Measurements from ENCODE around the gene SSB.

- no peak for TF ChIP-seq ZSCAN12 (CRISPR knock-in tag; IDR thresholded peaks at IDR 0.05)
- TF ChIP-seq GABPA (IDR thresholded peaks at IDR 0.05; ENCODE audit: low read depth, low read length), result no peak
- no peak for TF ChIP-seq GABPA (CRISPR knock-in tag; IDR thresholded peaks at IDR 0.05; ENCODE audit: low read depth)
- TF ChIP-seq, protein P1, sequence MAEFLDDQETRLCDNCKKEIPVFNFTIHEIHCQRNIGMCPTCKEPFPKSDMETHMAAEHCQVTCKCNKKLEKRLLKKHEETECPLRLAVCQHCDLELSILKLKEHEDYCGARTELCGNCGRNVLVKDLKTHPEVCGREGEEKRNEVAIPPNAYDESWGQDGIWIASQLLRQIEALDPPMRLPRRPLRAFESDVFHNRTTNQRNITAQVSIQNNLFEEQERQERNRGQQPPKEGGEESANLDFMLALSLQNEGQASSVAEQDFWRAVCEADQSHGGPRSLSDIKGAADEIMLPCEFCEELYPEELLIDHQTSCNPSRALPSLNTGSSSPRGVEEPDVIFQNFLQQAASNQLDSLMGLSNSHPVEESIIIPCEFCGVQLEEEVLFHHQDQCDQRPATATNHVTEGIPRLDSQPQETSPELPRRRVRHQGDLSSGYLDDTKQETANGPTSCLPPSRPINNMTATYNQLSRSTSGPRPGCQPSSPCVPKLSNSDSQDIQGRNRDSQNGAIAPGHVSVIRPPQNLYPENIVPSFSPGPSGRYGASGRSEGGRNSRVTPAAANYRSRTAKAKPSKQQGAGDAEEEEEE (CRISPR knock-in tag; IDR thresholded peaks at IDR 0.05; ENCODE audit: borderline replicate concordance), result no peak
- no peak for TF ChIP-seq ZNF644 (CRISPR knock-in tag; IDR thresholded peaks at IDR 0.05; ENCODE audit: low read depth)
- TF ChIP-seq ZNF766 (CRISPR knock-in tag; IDR thresholded peaks at IDR 0.05; ENCODE audit: borderline replicate concordance), result no peak
- no peak for TF ChIP-seq ZNF225 (CRISPR knock-in tag; IDR thresholded peaks at IDR 0.05)
- no peak for TF ChIP-seq CTCF (CRISPR knock-in tag; IDR thresholded peaks at IDR 0.05)
- TF ChIP-seq MED13 (CRISPR knock-in tag; IDR thresholded peaks at IDR 0.05), result no peak
- no peak for TF ChIP-seq ZFP91 (CRISPR knock-in tag; IDR thresholded peaks at IDR 0.05; ENCODE audit: borderline replicate concordance)
These were observed 35.7 kb downstream of the SSB start for GRCh38 chr2:169834401-169834800.

All from HepG2 (cell line).